GM23338 (cell line): Measurements from ENCODE around the gene NTM. TPM values are rescaled to one million over a fixed set of nuclear protein-coding genes. Genes with fewer than 3 reads are reported as not detected.
A peak's percentile ranks its signal among the peaks of the same experiment; 100 is the strongest.

ENCODE experiments used
- ATAC-seq: fragments of 200-7000 bp; cut with Tn5 transposase; 3 replicates; pipeline ENCODE4 v1.9.1; 2020
- DNase-seq: peaks from one replicate; pipeline ENCODE4 v3.0.0-alpha.2; 2015; ENCODE audit warnings: low spot score
- H2AFZ ChIP-seq: fragments of 200-600 bp; sonication (generic); 2 replicates; pipeline ENCODE4 v1.8.0; 2016; ENCODE audit warnings: antibody characterized with exemption, mild to moderate bottlenecking, moderate library complexity
- H3F3A ChIP-seq: fragments of 200-600 bp; sonication (generic); replicated peaks from 2 replicates; pipeline ENCODE4 v1.8.0; 2017; ENCODE audit warnings: antibody characterized with exemption, mixed run types, low read depth
- H3K27ac ChIP-seq: fragments of 200-600 bp; sonication (generic); 2 replicates; pipeline ENCODE4 v1.6.1; 2016; ENCODE audit warnings: low read depth
- H3K27me3 ChIP-seq: fragments of 200-600 bp; sonication (generic); 2 replicates; pipeline ENCODE4 v1.8.0; 2016; ENCODE audit warnings: mild to moderate bottlenecking, mixed run types, moderate library complexity; ENCODE audit not compliant: insufficient read depth
- H3K36me3 ChIP-seq: fragments of 200-600 bp; sonication (generic); 2 replicates; pipeline ENCODE4 v1.8.0; 2016; ENCODE audit warnings: mild to moderate bottlenecking; ENCODE audit not compliant: insufficient read depth
- H3K4me1 ChIP-seq: fragments of 200-600 bp; sonication (generic); 2 replicates; pipeline ENCODE4 v1.8.0; 2016; ENCODE audit warnings: mild to moderate bottlenecking, moderate library complexity; ENCODE audit not compliant: insufficient read depth
- H3K4me2 ChIP-seq: fragments of 200-600 bp; sonication (generic); 2 replicates; pipeline ENCODE4 v1.7.1; 2017; ENCODE audit warnings: mixed run types
- H3K4me3 ChIP-seq: fragments of 200-600 bp; sonication (generic); 2 replicates; pipeline ENCODE4 v1.6.1; 2016; ENCODE audit warnings: mixed run types
- H3K79me2 ChIP-seq: fragments of 200-600 bp; sonication (generic); replicated peaks from 2 replicates; pipeline ENCODE4 v1.8.0; 2017; ENCODE audit warnings: mild to moderate bottlenecking; ENCODE audit not compliant: insufficient read depth
- H3K9me2 ChIP-seq: fragments of 200-600 bp; sonication (generic); 2 replicates; pipeline ENCODE4 v1.8.0; 2017; ENCODE audit not compliant: insufficient read depth
- H4K20me1 ChIP-seq: fragments of 200-600 bp; sonication (generic); replicated peaks from 2 replicates; pipeline ENCODE4 v1.8.0; 2017; ENCODE audit warnings: mild to moderate bottlenecking; ENCODE audit not compliant: insufficient read depth
- H3K27ac Mint-ChIP-seq: 2 replicates; pipeline ENCODE4 v1.8.0; 2020; ENCODE audit warnings: inconsistent platforms, mild to moderate bottlenecking, moderate library complexity, mixed read lengths
- H3K27me3 Mint-ChIP-seq: 3 replicates; pipeline ENCODE4 v1.8.0; 2022; ENCODE audit warnings: low read depth, mild to moderate bottlenecking, moderate library complexity, mixed read lengths, inconsistent platforms; ENCODE audit not compliant: insufficient read depth, poor library complexity
- H3K36me3 Mint-ChIP-seq: 3 replicates; pipeline ENCODE4 v1.8.0; 2021; ENCODE audit warnings: low read depth, mild to moderate bottlenecking, inconsistent platforms, moderate library complexity, mixed read lengths
- H3K4me1 Mint-ChIP-seq: 3 replicates; pipeline ENCODE4 v1.8.0; 2020; ENCODE audit warnings: mild to moderate bottlenecking, inconsistent platforms, mixed read lengths
- H3K4me3 Mint-ChIP-seq: 3 replicates; pipeline ENCODE4 v1.8.0; 2021; ENCODE audit warnings: moderate library complexity, mild to moderate bottlenecking, inconsistent platforms, mixed read lengths
- H3K9me3 Mint-ChIP-seq: 3 replicates; pipeline ENCODE4 v1.8.0; 2020; ENCODE audit warnings: moderate library complexity, mild to moderate bottlenecking, inconsistent platforms, mixed read lengths
- CREB1 ChIP-seq: fragments of 250-450 bp; sonication (Bioruptor Pico); IDR thresholded peaks from 2 replicates; pipeline ENCODE4 v1.5.0; 2020; ENCODE audit warnings: low read depth, mild to moderate bottlenecking, moderate library complexity
- EZH2 ChIP-seq: fragments of 200-600 bp; sonication (generic); IDR thresholded peaks from one replicate; pipeline ENCODE4 v1.8.0; 2017; ENCODE audit warnings: antibody characterized with exemption, mild to moderate bottlenecking, low read depth; ENCODE audit not compliant: unreplicated experiment
- EZH2phosphoT487 ChIP-seq: fragments of 200-600 bp; sonication (generic); IDR thresholded peaks from one replicate; pipeline ENCODE4 v1.8.1; 2018; ENCODE audit warnings: antibody characterized with exemption; ENCODE audit not compliant: unreplicated experiment
- NANOG ChIP-seq: IDR thresholded peaks from 2 replicates; pipeline ENCODE4 v1.6.1; 2016; ENCODE audit warnings: antibody characterized with exemption, borderline replicate concordance
- STAT1 ChIP-seq: IDR thresholded peaks from one replicate; pipeline ENCODE4 v1.6.1; 2016; ENCODE audit warnings: antibody characterized with exemption; ENCODE audit not compliant: unreplicated experiment
- ZNF331 ChIP-seq: fragments of 250-450 bp; sonication (Bioruptor Pico); IDR thresholded peaks from 2 replicates; pipeline ENCODE4 v1.5.0; 2020; ENCODE audit warnings: low read depth, mild to moderate bottlenecking, moderate library complexity
- polyA plus RNA-seq: library from polyadenylated mRNA; unstranded; fragments of >200 nt; fragmentation: Nextera tagmentation; extraction: Ambion mirVana; gene quantifications from 2 replicates; pipeline ENCODE4 v1.2.1, GENCODE V29; 2016
- total RNA-seq: library from RNA; depleted of rRNA; stranded (reverse); fragments of >200 nt; shearing (Covaris generic); gene quantifications from 2 replicates; pipeline ENCODE4 v1.2.3, GENCODE V29; 2014
- TF ChIP-seq, protein P1 (sequence below): IDR thresholded peaks from 2 replicates; pipeline ENCODE4 v1.6.1; 2016; ENCODE audit warnings: antibody characterized with exemption
- TF ChIP-seq, protein P2 (sequence below): fragments of 250-450 bp; sonication (Bioruptor Pico); IDR thresholded peaks from 2 replicates; pipeline ENCODE4 v1.5.0; 2020; ENCODE audit warnings: mild to moderate bottlenecking, moderate library complexity

Gene NTM
- total and polyA plus RNA-seq, 2 experiments from 2014 or later, result 10.6 to 14.6 TPM

DNA sequence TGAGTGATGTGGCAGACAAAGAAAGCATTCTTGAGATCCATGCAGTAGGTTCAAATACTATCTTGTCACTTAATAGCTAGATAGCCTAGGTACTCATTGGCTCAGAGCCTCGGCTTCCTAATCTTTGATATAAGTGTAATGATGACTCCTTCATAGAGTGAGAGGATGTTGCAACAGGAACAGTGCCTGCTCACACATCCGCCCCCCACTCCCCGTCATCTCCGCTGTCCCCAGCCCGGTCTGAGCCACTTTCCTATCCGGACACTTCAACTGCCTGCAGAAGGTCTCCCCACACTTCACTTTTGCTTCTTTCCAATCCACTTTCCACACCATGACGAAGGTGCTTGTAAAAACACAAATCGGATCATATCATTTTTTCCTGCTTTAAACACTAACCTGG is 128.8 kb downstream of the NTM start (continued):
- TF ChIP-seq, protein P1, sequence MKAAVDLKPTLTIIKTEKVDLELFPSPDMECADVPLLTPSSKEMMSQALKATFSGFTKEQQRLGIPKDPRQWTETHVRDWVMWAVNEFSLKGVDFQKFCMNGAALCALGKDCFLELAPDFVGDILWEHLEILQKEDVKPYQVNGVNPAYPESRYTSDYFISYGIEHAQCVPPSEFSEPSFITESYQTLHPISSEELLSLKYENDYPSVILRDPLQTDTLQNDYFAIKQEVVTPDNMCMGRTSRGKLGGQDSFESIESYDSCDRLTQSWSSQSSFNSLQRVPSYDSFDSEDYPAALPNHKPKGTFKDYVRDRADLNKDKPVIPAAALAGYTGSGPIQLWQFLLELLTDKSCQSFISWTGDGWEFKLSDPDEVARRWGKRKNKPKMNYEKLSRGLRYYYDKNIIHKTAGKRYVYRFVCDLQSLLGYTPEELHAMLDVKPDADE, result no peak

DNA sequence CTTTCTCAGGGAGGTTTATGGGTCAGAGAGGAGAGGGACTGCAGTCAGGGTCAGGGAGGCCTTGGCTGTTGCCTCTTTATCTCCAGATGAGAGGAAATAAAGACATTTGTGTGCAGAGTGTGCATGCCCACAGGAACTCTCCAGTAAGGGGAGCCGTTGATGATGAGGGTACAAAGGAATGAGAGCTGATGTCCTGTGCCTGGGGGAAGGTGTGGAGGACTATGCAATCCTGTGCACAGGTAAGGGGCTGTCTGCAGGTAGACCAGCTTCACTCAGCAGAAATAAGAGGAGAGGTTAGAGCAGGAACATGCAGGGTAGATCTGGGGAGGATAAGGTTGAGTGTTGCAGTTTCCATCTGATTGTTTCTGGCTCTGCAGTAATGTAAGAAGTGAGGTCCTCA is 132.6 kb downstream of the NTM start:
- peaks cover 11% of the 10 kb centered on the region for H3K27me3 Mint-ChIP-seq
- Histone ChIP-seq H4K20me1 (no peaks in the 10 kb centered on the region), H3K9me2 (no peaks in the 10 kb centered on the region; the same call in 1 of the 2 replicates), H3F3A (no peaks in the 10 kb centered on the region), H3K79me2 (no peaks in the 10 kb centered on the region), H3K4me1 (peaks cover 4% of the 10 kb centered on the region; the same call in 1 of the 2 replicates), H3K4me3 (no peak overlapping the region), H3K36me3 (no peaks in the 10 kb centered on the region), H3K4me2 (no peak overlapping the region), H2AFZ (no peak overlapping the region), H3K27me3 (no peaks in the 10 kb centered on the region), H3K27ac (no peak overlapping the region)
- H3K4me3 Mint-ChIP-seq, result no peak overlapping the region
- no peak for ATAC-seq
- peak overlapping the region; percentile 12; the same call in 1 of the 2 replicates for H3K27ac Mint-ChIP-seq
- peaks cover 17% of the 10 kb centered on the region for H3K4me1 Mint-ChIP-seq
- H3K36me3 Mint-ChIP-seq, result no peaks in the 10 kb centered on the region; the same call in 1 of the 3 replicates
- DNase-seq, result no peak
- TF ChIP-seq EZH2, result no peak
- peaks cover 4% of the 10 kb centered on the region; the same call in 1 of the 3 replicates for H3K9me3 Mint-ChIP-seq

DNA sequence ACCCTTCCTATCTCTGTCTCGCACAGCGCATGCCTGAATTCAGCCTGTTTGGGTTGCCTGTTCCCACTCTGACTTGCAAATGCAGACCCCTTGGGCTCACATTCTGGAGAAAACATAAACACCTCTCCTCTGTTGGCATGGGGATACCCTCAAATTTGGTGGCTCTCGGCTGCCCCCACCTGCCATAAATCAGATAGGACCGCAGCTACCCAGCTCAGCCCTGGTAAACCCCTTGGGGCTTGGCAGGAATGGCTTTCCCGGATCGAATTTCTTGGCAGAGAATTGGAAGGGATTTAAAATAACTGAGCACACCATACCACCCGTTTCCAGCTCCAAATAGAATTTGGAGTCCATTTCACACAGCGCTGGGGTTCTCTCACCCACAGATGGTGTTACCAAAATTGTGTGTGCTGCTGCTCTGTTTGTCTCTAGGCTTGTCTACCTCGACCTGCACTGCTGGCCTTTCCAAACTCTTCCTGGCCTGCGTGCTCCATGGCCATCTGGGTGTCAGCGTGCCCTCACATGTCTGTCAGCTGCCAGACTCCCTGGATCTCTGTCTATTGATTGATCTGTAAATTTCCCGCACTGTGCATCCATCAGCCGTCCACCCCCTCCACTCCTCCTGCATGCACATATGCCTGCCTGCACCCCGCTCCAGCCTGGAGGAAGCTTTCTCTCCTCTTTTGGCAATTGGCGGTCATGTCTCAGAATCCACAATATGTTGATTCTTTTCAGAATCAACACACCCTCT is 134.0 kb downstream of the NTM start:
- Histone ChIP-seq H4K20me1 (no peaks in the 10 kb centered on the region), H3K27ac (0 out of 2 replicates have a peak overlapping the region, but pooled peaks have one; percentile 33), H2AFZ (no peak overlapping the region), H3K27me3 (no peaks in the 10 kb centered on the region), H3K9me2 (no peaks in the 10 kb centered on the region; the same call in 1 of the 2 replicates), H3K4me2 (no peak overlapping the region), H3K79me2 (no peaks in the 10 kb centered on the region), H3K4me3 (no peak overlapping the region), H3K36me3 (no peaks in the 10 kb centered on the region), H3K4me1 (peaks cover 4% of the 10 kb centered on the region; the same call in 1 of the 2 replicates), H3F3A (no peaks in the 10 kb centered on the region)
- DNase-seq (peak; percentile 89), ATAC-seq (peak; percentile 99)
- Mint-ChIP-seq H3K4me1 (peaks cover 17% of the 10 kb centered on the region), H3K27me3 (peaks cover 11% of the 10 kb centered on the region), H3K9me3 (peaks cover 4% of the 10 kb centered on the region; the same call in 1 of the 3 replicates), H3K4me3 (no peak overlapping the region), H3K27ac (peak overlapping the region; percentile 79), H3K36me3 (no peaks in the 10 kb centered on the region; the same call in 1 of the 3 replicates)
- TF ChIP-seq EZH2phosphoT487 (no peak), STAT1 (no peak), NANOG (no peak), ZNF331 (CRISPR knock-in tag) (no peak), CREB1 (CRISPR knock-in tag) (no peak)
- TF ChIP-seq, protein P1, result no peak
- TF ChIP-seq, protein P2, sequence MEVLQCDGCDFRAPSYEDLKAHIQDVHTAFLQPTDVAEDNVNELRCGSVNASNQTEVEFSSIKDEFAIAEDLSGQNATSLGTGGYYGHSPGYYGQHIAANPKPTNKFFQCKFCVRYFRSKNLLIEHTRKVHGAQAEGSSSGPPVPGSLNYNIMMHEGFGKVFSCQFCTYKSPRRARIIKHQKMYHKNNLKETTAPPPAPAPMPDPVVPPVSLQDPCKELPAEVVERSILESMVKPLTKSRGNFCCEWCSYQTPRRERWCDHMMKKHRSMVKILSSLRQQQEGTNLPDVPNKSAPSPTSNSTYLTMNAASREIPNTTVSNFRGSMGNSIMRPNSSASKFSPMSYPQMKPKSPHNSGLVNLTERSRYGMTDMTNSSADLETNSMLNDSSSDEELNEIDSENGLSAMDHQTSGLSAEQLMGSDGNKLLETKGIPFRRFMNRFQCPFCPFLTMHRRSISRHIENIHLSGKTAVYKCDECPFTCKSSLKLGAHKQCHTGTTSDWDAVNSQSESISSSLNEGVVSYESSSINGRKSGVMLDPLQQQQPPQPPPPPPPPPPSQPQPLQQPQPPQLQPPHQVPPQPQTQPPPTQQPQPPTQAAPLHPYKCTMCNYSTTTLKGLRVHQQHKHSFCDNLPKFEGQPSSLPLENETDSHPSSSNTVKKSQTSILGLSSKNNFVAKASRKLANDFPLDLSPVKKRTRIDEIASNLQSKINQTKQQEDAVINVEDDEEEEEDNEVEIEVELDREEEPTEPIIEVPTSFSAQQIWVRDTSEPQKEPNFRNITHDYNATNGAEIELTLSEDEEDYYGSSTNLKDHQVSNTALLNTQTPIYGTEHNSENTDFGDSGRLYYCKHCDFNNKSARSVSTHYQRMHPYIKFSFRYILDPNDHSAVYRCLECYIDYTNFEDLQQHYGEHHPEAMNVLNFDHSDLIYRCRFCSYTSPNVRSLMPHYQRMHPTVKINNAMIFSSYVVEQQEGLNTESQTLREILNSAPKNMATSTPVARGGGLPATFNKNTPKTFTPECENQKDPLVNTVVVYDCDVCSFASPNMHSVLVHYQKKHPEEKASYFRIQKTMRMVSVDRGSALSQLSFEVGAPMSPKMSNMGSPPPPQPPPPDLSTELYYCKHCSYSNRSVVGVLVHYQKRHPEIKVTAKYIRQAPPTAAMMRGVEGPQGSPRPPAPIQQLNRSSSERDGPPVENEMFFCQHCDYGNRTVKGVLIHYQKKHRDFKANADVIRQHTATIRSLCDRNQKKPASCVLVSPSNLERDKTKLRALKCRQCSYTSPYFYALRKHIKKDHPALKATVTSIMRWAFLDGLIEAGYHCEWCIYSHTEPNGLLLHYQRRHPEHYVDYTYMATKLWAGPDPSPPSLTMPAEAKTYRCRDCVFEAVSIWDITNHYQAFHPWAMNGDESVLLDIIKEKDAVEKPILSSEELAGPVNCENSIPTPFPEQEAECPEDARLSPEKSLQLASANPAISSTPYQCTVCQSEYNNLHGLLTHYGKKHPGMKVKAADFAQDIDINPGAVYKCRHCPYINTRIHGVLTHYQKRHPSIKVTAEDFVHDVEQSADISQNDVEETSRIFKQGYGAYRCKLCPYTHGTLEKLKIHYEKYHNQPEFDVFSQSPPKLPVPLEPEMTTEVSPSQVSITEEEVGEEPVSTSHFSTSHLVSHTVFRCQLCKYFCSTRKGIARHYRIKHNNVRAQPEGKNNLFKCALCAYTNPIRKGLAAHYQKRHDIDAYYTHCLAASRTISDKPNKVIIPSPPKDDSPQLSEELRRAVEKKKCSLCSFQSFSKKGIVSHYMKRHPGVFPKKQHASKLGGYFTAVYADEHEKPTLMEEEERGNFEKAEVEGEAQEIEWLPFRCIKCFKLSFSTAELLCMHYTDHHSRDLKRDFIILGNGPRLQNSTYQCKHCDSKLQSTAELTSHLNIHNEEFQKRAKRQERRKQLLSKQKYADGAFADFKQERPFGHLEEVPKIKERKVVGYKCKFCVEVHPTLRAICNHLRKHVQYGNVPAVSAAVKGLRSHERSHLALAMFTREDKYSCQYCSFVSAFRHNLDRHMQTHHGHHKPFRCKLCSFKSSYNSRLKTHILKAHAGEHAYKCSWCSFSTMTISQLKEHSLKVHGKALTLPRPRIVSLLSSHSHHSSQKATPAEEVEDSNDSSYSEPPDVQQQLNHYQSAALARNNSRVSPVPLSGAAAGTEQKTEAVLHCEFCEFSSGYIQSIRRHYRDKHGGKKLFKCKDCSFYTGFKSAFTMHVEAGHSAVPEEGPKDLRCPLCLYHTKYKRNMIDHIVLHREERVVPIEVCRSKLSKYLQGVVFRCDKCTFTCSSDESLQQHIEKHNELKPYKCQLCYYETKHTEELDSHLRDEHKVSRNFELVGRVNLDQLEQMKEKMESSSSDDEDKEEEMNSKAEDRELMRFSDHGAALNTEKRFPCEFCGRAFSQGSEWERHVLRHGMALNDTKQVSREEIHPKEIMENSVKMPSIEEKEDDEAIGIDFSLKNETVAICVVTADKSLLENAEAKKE (CRISPR knock-in tag), result no peak
